Fibroblast of upper back skin (primary cell): Measurements from ENCODE around the gene CTPS1.
A peak's percentile ranks its signal among the peaks of the same experiment; 100 is the strongest.

Source experiments
- DNase-seq: peaks from one replicate; pipeline ENCODE4 v3.0.0-alpha.2; 2013

CTPS1 gene

DNA sequence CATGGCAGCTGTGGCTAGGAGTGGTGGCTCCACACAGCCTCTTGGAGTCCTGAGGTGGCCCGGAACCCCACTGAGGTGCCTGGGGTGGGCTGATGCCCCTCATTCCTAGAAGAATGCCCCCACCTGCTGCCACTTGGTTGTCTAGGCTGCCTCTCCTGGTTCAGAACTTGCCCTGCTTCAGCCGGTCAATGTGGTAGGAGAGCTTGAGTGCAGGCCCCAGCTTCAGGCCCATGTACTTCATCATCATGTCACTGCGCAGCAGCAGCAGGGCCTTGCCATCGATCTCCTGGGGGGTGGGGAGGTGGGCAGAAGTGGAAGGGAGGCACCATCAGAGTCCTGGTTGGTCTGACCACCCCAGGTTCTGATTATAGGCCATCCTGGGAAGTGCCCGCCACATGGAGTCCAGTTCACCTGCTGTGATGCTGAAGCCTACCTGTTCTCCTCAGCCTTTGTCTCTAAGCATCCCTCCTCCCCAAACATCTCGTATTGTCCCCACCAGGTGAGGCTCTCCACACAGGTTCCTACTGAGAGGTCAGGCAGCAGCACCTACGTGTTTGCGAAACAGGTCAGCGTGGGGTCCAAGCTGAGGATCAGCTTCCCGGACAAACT lies 48.6 kb downstream of the CTPS1 start:
- DNase-seq: no peak

DNA sequence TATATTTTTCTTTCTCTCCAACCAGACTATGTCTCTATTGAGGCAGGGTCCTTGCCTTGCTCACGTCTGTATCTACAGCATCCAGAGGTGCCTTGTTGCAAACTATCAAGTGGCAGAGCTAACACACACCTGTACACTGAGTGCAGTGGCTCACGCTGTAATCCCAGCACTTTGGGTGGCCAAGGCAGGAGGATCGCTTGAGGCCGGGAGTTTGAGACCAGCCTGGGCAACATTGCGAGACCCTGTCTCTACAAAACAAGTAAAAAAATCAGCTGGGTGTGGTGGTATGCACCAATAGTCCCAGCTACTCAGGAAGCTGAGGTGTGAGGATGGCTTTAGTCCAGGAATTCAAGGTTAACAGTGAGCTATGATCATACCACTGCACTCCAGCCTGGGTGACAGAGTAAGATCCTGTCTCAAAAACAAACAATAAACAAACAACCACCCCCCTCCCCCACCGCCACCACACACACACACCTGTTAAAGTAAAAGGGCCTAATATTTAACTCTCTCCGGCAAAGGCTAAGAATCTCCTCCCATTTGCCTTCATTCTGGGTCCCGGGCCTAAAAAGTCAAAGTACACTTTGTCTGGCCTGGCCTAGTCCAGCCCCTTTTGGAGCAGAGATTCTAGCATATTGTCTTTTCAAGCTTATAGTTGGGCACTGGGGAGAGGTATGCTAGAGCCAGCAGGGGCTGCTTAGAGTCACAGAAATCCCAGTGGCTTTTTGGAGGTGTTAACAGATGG lies 51.5 kb downstream of the CTPS1 start:
- DNase-seq: no peak

GRCh38 chr1:41032147-41032546 lies 52.7 kb downstream of the CTPS1 start:
- DNase-seq: no peak

GRCh38 chr1:41033272-41033671 lies 53.8 kb downstream of the CTPS1 start:
- DNase-seq: no peak

GRCh38 chr1:41037116-41037903 lies 57.8 kb downstream of the CTPS1 start:
- no peak for DNase-seq

DNA sequence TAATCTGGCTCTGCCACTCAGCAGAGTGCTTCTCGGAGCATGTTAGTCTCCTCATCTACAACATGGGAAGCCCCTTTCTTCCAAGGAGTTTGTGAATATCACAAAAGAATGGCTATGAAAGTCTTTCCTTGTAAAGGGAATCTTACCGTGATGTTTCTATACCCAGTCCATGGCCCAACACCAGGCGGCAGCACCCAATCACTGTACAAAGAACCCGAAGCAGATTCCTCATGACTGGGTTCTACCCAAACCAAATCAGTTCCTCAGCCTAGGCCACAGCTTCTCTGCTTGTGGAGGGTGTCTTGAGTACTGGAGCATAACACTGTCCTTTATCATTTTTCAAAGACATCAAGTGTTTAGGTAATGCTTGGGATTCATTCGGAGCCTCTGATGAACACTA lies 58.6 kb downstream of the CTPS1 start:
- no peak for DNase-seq

DNA sequence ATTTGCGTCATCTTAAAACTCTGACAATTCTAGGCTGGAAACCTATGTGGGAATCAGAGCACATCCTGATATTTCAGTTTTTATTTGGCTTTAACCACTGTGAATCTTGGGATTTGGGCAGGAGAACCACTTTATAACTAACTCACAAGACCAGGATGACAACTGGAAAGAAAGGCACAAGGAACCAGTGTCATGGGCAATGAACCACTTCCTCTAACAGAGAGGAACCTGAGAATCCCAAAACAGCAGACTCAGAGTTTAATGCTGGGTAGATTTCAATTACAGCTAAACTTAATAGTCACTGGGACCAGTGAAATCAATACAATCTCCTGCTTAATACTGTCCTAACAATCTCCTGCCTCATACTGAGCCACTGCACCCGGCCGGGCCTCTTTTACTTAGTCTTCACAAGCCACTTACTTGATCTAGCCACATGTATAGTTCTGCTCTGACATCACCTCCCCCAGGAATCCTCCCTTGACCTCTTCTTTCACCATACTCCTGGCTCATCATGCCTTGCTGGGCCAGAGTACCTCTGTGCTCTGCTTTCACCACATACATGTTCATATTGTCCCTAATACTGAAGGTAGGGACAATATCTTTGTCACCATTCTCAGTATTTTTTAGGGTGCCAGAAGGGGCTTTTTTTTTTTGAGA lies 62.2 kb downstream of the CTPS1 start:
- peak; percentile 46 for DNase-seq

- no peak for DNase-seq
Measured at GRCh38 chr1:41044187-41044586, 64.7 kb downstream of the CTPS1 start.

DNA sequence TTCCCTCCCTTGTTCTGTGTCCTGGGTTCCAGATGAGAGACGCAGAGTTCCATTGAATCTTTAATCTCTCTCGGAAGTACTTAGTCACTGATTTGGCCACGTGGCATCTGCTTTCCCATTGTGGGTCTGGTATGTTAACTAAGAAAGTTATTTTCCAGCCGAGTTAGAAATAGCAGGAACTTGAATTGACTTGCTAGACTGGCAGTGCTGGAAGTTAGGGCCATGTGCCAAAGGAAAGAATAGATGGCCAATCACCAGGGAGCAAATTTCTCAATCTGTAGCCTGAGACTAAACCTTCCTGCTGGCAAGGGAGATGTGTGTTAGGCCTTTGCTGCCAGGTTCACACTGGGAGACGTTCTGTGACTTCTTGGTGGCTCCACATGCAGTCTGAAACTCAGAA lies 66.2 kb downstream of the CTPS1 start:
- peak; percentile 52 for DNase-seq

DNA sequence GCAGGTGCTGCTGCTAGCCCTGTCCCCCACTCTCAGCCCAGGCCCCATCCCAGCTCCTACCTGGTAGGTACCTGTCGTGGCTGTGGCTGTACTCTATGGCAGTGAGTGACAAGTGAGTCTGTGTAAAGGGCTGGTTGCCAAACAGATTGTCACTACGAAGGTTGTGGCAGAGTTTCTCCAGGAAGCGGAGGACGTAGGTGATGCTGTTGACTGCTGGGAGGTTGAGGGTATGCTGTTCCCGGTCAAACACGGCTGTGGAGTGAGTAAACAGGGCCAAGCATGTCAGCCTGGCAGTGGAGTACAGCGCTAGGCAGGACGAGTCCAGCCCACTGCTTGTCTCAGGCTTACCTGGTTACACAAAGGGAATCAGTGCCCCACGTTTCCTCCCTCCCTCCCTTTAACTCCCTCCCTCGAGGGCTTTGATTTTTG lies 66.9 kb downstream of the CTPS1 start:
- no peak for DNase-seq

- no peak for DNase-seq
Measured at GRCh38 chr1:41048540-41048939, 69.0 kb downstream of the CTPS1 start.

DNA sequence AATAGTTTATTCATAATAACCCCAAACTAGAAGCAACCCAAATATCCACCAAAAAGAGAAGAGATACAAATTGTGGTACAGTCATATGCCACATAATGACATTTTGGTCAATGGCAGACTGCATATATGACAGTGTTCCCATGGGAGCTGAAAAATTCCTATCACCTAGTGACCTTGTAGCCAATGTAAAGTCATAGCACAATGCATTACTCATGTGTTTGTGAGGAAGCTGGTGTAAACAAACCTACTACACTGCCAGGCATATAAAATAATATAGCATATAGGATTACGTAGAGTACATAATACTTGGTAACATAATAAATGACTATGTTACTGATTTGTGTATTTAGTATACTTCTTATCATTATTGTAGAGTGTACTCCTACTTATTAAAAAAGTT lies 71.5 kb downstream of the CTPS1 start:
- DNase-seq: no peak

DNA sequence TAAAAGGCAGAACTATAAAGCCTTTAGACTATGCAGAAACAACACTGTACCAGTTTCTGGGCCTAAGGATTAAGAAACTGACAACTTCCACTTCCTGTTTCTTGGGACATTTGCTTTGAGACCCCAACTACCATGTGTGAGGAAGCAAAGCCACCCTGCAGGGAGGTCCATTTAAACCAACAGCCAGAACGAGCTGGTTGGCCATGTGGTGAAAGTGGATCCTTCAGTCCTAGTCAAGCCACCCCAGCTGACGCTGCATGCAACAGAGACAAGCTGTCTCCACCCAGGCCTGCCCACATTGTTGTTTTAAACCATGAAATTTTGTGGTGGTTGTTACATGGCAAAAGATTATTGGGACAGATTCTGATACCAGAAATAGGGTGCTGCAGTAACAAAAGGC lies 73.8 kb downstream of the CTPS1 start:
- no peak for DNase-seq

- no peak for DNase-seq
Measured at GRCh38 chr1:41056907-41057306, 77.4 kb downstream of the CTPS1 start.
